SK-N-MC (cell line): ENCODE results near the gene PXT1.
A peak's percentile ranks its signal among the peaks of the same experiment; 100 is the strongest.
"Not testable (repeated sequence)": the region's sequence is repeated elsewhere in the genome, so short reads cannot be mapped to it uniquely, and the experiment has no call there.

ENCODE experiments used
- DNase-seq: peaks from one replicate; pipeline ENCODE4 v3.0.0-alpha.2; 2011; ENCODE audit warnings: low read depth, low spot score
- H3K27ac ChIP-seq: fragments of 200-600 bp; sonication (generic); 2 replicates; pipeline ENCODE4 v1.5.1; 2016; ENCODE audit warnings: mixed run types
- H3K36me3 ChIP-seq: fragments of 200-600 bp; sonication (generic); 2 replicates; pipeline ENCODE4 v1.6.1; 2017; ENCODE audit warnings: antibody characterized with exemption, low read length, mixed read lengths; ENCODE audit not compliant: insufficient read depth
- H3K4me3 ChIP-seq: fragments of 200-600 bp; sonication (generic); 2 replicates; pipeline ENCODE4 v1.5.1; 2016
- H3K9ac ChIP-seq: fragments of 200-600 bp; sonication (generic); 2 replicates; pipeline ENCODE4 v1.8.0; 2017; ENCODE audit warnings: mixed run types, mixed read lengths; ENCODE audit not compliant: insufficient read length
- H3K9me3 ChIP-seq: fragments of 200-600 bp; sonication (generic); 2 replicates; pipeline ENCODE4 v1.6.1; 2017; ENCODE audit warnings: low read depth, mild to moderate bottlenecking, antibody characterized with exemption, low read length, moderate library complexity, mixed read lengths
- EZH2 ChIP-seq: fragments of 200-600 bp; sonication (generic); IDR thresholded peaks from one replicate; pipeline ENCODE4 v1.6.1; 2017; ENCODE audit warnings: antibody characterized with exemption
- FOXP2 ChIP-seq: optimal IDR thresholded peaks from 2 replicates; pipeline ENCODE3; 2011; ENCODE audit warnings: mild to moderate bottlenecking, moderate library complexity; ENCODE audit not compliant: insufficient read depth; ENCODE audit errors: extremely low read length, control extremely low read depth
- POLR2AphosphoS5 ChIP-seq: IDR thresholded peaks from 2 replicates; pipeline ENCODE4 v1.6.1; 2012; ENCODE audit warnings: mild to moderate bottlenecking, low read depth, low read length, borderline replicate concordance

Gene PXT1

DNA sequence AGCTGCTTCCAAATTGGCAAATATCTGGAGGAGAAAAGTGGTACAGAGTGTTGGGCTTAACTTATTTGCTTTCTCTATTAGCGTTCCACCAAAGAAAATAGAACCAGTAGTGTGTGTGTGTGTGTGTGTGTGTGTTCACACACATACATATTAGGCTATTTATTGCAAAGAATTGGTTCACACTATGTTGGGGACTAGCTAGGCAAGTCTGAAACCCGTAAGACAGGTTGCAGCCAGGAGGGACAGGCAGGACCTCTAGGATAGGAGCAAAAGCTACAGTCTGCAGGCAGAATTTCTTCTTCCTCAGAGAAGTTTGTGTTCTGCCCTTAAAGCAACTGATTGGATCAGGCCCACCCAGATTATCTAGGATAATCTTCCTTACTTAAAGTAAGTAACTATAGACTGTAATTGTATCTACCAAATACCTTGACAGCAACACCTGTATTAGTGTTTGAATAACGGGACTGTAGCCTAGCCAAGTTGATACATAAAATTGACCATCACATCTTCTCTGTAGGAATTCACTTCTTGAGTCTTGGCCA, 12.9 kb upstream of the PXT1 start:
- DNase-seq = no peak
- Histone ChIP-seq H3K9ac (no peak overlapping the region), H3K36me3 (peaks cover 24% of the 10 kb centered on the region), H3K4me3 (no peak overlapping the region), H3K27ac (no peak overlapping the region), H3K9me3 (no peaks in the 10 kb centered on the region)
- TF ChIP-seq EZH2 (no peak), POLR2AphosphoS5 (no peak), FOXP2 (no peak)

DNA sequence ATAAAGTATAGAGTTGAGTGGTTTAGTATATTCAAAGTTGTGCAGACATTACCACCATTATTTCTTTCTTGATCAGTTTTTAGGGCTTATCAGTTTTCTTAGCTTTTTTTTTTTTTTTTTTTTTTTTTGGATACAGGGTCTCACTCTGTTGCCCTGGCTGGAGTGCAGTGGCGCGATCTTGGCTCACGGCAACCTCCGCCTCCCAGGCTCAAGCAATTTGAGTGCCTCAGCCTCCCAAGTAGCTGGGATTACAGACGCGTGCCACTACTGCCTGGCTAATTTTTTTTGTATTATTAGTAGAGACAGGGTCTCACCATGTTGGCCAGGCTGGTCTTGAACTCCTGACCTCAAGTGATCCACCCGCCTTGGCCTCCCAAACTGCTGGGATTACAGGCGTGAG, 10.2 kb upstream of the PXT1 start:
- DNase-seq, H3K9me3 ChIP-seq, H3K9ac ChIP-seq, H3K4me3 ChIP-seq, H3K27ac ChIP-seq: not testable (repeated sequence)
- H3K36me3 ChIP-seq = peaks cover 41% of the 10 kb centered on the region

DNA sequence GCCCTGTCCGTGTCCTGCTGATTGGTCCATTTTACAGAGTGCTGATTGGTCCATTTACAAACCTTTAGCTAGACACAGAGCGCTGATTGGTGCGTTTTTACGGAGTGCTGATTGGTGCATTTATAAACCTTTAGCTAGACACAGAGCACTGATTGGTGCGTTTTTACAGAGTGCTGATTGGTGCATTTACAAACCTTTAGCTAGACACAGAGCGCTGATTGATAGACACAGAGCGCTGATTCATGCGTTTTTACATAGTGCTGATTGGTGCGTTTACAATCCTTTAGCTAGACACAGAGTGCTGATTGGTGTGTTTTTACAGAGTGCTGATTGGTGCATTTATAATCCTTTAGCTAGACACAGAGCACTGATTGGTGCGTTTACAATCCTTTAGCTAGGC, 6.5 kb upstream of the PXT1 start:
- not testable (repeated sequence) for DNase-seq, H3K9me3 ChIP-seq, H3K27ac ChIP-seq, H3K4me3 ChIP-seq, H3K9ac ChIP-seq
- peaks cover 48% of the 10 kb centered on the region for H3K36me3 ChIP-seq

DNA sequence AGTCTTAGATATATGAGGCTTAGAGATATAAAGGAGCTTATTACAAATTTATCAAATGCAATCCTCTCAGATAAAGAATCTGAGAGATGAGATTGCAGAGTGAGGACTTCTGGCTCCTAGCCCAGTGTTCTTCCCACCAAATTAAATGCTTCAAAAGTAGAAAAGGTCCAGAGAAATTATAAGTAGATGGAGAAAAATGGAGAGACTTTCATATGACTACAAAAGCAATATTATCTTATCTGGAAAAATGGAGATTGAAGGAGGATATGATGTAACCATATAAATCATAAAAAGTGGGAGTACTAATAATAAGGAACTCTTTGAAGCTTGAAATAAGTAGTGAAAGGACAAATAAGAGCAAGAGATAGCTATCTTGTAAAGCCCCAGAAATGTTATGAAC, 3.0 kb upstream of the PXT1 start:
- H3K9me3 ChIP-seq = 0 out of 2 replicates have a peak, but pooled peaks cover 5% of the 10 kb centered on the region
- DNase-seq = no peak
- H3K27ac ChIP-seq = peak overlapping the region; percentile 95
- H3K4me3 ChIP-seq = peak overlapping the region; percentile 52
- TF ChIP-seq FOXP2 (no peak), EZH2 (no peak), POLR2AphosphoS5 (no peak)
- H3K9ac ChIP-seq = peak overlapping the region; percentile 41
- peaks cover 32% of the 10 kb centered on the region for H3K36me3 ChIP-seq

DNA sequence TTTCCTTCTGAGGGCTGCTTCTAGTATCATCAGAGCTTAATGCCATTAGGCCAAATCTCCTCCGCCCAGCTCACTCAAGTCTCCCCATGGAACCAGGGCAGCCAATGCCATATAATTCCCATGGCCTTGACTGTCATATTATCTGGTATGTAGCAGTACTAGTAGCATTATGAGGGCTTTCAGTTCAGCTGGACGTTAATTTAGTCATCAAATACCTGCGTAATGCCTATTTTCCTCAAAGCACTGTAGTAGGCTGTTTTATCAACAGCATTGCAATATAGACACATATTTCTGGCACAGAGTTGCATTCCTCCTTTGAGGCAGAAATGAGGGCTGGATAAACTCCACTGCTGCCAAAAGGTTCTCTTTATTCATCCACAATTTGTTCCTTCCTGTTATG, 1.8 kb upstream of the PXT1 start:
- Histone ChIP-seq H3K27ac (peak overlapping the region; percentile 90), H3K9ac (peak overlapping the region; percentile 93), H3K9me3 (0 out of 2 replicates have a peak, but pooled peaks cover 5% of the 10 kb centered on the region), H3K36me3 (peaks cover 30% of the 10 kb centered on the region), H3K4me3 (peak overlapping the region; percentile 81)
- no peak for DNase-seq
- no peak for TF ChIP-seq EZH2
- TF ChIP-seq POLR2AphosphoS5 = no peak
- no peak for TF ChIP-seq FOXP2

DNA sequence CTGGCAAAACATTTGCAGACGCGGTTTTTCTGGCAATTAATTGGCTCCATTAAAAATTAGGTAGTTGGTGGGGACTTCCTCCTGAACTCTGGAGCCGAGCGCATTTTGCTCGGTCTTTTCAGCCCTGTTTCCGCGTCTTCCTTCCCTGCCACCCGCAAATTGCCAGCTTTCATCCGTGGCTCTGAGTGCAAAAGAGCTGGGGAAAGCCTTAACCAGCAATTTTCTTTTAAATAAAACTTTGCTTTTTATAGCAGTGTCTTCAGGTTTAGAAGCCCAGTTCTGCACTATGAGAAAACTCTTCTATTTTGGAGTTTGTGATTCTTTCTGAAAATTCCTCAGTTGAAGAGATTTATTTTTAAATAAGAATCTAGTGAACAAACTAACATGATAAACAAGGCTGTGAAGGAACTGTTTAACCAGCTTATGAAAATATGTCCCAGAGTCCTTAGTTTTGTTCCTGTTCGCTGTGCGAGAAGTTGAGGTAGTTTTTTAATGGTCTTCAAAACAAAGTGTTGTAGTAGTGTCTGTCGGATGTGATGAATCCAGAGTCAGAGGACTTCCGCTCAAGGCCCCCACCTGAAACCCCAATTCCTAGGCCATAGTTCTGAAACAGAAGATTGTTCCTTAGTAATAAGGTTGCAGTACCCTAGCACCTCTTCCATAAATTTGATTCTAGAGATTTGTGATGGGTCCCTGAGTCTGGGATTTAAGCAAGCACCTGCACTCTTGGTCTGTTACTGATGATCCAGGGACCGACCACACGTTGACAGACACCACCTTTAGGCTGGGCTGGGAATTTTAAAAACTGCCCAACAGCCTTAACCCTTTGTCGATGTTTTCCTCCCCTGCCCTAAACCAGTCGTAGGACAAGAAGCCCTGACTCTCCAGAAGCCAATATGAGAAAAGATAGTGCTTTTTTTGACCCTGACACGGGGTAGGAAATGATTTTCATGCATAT, 1.1 kb upstream of the PXT1 start:
- Histone ChIP-seq H3K9me3 (0 out of 2 replicates have a peak, but pooled peaks cover 5% of the 10 kb centered on the region), H3K4me3 (peak overlapping the region; percentile 81), H3K9ac (peak overlapping the region; percentile 93), H3K36me3 (peaks cover 23% of the 10 kb centered on the region), H3K27ac (peak overlapping the region; percentile 90)
- no peak for DNase-seq
- TF ChIP-seq EZH2 (no peak), POLR2AphosphoS5 (no peak), FOXP2 (no peak)

DNA sequence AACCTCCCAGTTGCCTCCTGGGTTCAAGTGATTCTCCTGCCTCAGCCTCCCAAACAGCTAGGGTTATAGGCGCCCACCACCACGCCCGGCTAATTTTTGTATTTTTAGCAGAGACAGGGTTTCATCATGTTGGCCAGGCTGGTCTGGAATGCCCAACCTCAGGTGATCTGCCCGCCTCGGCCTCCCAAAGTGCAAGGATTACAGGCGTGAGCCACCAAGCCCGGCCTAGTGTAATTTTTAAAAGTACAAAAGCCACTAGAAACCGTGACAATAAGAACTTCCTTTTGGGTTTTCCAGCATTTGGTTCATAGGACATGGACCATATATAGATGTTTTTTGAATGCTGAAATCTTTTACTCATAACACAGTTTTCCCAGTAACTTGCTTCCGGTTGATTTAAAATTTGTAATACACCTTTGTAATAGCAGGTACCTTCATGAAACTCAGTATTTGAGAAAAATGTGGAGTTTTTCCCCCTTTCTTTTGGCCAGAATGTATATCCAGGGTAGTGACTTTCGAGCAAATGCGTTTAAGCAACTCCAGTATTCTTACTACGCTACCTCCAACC, 467 bp downstream of the PXT1 start:
- TF ChIP-seq POLR2AphosphoS5 (no peak), EZH2 (no peak), FOXP2 (no peak)
- H3K4me3 ChIP-seq = peak overlapping the region; percentile 81
- peaks cover 11% of the 10 kb centered on the region for H3K36me3 ChIP-seq
- no peak for DNase-seq
- peak overlapping the region; percentile 93 for H3K9ac ChIP-seq
- H3K9me3 ChIP-seq = no peaks in the 10 kb centered on the region
- peak overlapping the region; percentile 90 for H3K27ac ChIP-seq

DNA sequence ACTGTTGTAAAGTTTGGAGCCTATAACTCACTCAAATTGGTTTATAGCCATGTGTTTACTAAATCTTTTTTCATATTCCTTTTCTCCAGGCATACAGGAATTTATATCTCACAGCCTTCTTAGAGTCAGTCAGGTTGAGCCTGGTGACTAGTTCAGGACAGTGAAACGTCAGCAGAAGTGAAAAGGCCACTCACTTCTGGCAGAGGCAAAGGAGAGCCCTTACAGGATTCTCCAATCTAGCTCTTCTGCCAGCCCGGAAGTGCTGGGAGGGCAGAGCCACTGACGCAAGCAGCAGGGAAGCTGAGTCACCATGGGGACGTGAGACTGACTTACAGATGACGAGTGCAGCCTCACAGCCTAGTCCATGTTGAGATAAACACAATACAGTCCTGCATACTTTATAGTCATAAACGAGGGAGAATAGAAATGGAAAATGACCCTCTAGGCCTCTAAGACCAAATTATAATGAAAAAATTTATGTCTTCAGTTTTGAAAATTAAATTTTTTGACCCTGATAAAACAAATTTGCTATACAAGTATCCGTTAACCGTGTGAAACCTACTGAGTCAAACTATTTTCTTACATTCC, 1.3 kb downstream of the PXT1 start:
- H3K9ac ChIP-seq = peak overlapping the region; percentile 52
- DNase-seq = peak; percentile 74
- H3K4me3 ChIP-seq = peak overlapping the region; percentile 34
- H3K36me3 ChIP-seq = peaks cover 3% of the 10 kb centered on the region
- H3K27ac ChIP-seq = peak overlapping the region; percentile 90
- H3K9me3 ChIP-seq = no peaks in the 10 kb centered on the region
- TF ChIP-seq EZH2 = no peak
- peak; percentile 80 for TF ChIP-seq POLR2AphosphoS5

DNA sequence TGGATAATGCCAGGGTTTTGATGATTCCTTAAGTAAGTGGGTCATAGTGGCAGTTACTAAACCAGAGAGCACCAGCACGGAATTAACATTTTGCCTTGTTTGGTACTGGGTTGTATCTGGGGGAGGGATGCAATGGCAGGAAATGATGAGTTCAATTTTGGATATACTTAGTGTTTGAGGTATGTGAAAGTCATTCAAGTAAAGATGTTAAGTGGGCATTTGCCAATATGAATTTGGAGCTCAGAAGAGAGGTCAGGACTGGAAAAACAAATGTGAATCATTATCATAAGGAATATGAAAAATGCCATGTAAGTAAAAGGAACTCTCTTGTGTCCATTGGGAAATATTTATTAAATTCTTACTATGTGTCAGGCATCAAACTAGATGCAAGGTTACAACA, 6.2 kb downstream of the PXT1 start:
- Histone ChIP-seq H3K4me3 (no peak overlapping the region), H3K9ac (no peak overlapping the region), H3K9me3 (no peaks in the 10 kb centered on the region), H3K27ac (no peak overlapping the region), H3K36me3 (no peaks in the 10 kb centered on the region)
- DNase-seq = no peak
- TF ChIP-seq FOXP2 (no peak), EZH2 (no peak), POLR2AphosphoS5 (no peak)
